Ishikawa (cell line): ENCODE data around the gene CFAP119.

ENCODE experiments used
- CEBPB ChIP-seq: IDR thresholded peaks from 2 replicates; pipeline ENCODE4 v1.6.1; 2012
- CREB1 ChIP-seq: IDR thresholded peaks from 2 replicates; pipeline ENCODE4 v1.6.1; 2012; ENCODE audit warnings: low read depth
- EGR1 ChIP-seq: IDR thresholded peaks from 2 replicates; pipeline ENCODE4 v1.6.1; 2012
- EP300 ChIP-seq: IDR thresholded peaks from 2 replicates; pipeline ENCODE4 v1.6.1; 2012; ENCODE audit warnings: borderline replicate concordance
- FOXM1 ChIP-seq: IDR thresholded peaks from 2 replicates; pipeline ENCODE4 v1.6.1; 2012; ENCODE audit warnings: low read depth, borderline replicate concordance
- NFIC ChIP-seq: IDR thresholded peaks from 2 replicates; pipeline ENCODE4 v1.6.1; 2012
- RAD21 ChIP-seq: IDR thresholded peaks from 2 replicates; pipeline ENCODE4 v1.6.1; 2012; ENCODE audit warnings: low read depth
- TAF1 ChIP-seq: IDR thresholded peaks from 2 replicates; pipeline ENCODE4 v1.6.1; 2012; ENCODE audit warnings: low read depth, mild to moderate bottlenecking
- TCF12 ChIP-seq: IDR thresholded peaks from 2 replicates; pipeline ENCODE4 v1.6.1; 2012; ENCODE audit warnings: low read depth
- TEAD4 ChIP-seq: IDR thresholded peaks from 2 replicates; pipeline ENCODE4 v1.6.1; 2012
- YY1 ChIP-seq: IDR thresholded peaks from 2 replicates; pipeline ENCODE4 v1.6.1; 2012; ENCODE audit warnings: low read depth
- ZBTB7A ChIP-seq: IDR thresholded peaks from 2 replicates; pipeline ENCODE4 v1.6.1; 2012; ENCODE audit warnings: low read depth
- TF ChIP-seq, protein P1 (sequence below): IDR thresholded peaks from 2 replicates; pipeline ENCODE4 v1.6.1; 2012; ENCODE audit warnings: low read depth, mild to moderate bottlenecking
- TF ChIP-seq, protein P2 (sequence below): IDR thresholded peaks from 2 replicates; pipeline ENCODE4 v1.6.1; 2012
- TF ChIP-seq, protein P3 (sequence below): IDR thresholded peaks from 2 replicates; pipeline ENCODE4 v1.6.1; 2012

Gene CFAP119

DNA sequence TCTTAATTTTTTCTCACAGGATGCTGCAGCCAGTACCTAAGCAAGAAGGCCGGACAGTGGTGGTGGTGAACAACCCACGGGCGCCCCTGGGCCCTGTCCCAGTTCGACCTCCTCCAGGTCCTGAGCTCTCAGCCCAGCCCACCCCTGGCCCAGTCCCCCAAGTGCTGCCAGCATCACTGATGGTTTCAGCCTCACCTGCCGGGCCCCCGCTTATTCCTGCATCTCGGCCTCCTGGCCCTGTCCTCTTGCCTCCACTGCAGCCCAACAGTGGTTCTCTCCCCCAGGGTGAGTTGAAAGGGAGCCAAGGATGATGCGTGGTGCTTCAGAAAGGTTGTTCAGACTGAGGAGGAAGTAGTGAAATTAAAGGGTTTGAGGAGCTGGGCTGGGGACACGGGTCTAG lies 41.2 kb downstream of the CFAP119 start:
- TF ChIP-seq EGR1 (no peak), NFIC (no peak), TEAD4 (no peak), RAD21 (no peak)
- TF ChIP-seq, protein P1, sequence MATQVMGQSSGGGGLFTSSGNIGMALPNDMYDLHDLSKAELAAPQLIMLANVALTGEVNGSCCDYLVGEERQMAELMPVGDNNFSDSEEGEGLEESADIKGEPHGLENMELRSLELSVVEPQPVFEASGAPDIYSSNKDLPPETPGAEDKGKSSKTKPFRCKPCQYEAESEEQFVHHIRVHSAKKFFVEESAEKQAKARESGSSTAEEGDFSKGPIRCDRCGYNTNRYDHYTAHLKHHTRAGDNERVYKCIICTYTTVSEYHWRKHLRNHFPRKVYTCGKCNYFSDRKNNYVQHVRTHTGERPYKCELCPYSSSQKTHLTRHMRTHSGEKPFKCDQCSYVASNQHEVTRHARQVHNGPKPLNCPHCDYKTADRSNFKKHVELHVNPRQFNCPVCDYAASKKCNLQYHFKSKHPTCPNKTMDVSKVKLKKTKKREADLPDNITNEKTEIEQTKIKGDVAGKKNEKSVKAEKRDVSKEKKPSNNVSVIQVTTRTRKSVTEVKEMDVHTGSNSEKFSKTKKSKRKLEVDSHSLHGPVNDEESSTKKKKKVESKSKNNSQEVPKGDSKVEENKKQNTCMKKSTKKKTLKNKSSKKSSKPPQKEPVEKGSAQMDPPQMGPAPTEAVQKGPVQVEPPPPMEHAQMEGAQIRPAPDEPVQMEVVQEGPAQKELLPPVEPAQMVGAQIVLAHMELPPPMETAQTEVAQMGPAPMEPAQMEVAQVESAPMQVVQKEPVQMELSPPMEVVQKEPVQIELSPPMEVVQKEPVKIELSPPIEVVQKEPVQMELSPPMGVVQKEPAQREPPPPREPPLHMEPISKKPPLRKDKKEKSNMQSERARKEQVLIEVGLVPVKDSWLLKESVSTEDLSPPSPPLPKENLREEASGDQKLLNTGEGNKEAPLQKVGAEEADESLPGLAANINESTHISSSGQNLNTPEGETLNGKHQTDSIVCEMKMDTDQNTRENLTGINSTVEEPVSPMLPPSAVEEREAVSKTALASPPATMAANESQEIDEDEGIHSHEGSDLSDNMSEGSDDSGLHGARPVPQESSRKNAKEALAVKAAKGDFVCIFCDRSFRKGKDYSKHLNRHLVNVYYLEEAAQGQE: no peak
- TF ChIP-seq, protein P2, sequence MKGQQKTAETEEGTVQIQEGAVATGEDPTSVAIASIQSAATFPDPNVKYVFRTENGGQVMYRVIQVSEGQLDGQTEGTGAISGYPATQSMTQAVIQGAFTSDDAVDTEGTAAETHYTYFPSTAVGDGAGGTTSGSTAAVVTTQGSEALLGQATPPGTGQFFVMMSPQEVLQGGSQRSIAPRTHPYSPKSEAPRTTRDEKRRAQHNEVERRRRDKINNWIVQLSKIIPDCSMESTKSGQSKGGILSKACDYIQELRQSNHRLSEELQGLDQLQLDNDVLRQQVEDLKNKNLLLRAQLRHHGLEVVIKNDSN: no peak

DNA sequence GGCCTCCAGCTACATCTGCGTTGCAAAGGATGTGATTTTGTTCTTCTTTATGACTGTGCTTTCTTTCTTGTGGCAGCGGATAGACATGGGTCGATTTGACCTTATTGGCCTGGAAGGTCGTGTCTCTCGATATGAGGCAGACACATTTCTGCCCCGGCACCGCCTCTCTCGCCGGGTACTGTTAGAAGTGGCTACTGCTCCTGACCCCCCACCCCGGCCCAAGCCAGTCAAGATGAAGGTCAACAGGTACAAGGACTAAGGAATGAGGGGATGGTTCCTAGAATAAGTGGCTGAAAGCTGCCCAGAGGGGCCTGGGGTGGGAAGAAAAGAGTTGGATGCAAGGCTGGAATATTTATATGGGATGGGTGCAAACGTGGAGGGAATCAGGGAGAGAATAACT lies 41.8 kb downstream of the CFAP119 start:
- TF ChIP-seq NFIC: no peak
- TF ChIP-seq TAF1: no peak
- TF ChIP-seq, protein P3, sequence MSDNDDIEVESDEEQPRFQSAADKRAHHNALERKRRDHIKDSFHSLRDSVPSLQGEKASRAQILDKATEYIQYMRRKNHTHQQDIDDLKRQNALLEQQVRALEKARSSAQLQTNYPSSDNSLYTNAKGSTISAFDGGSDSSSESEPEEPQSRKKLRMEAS: no peak

DNA sequence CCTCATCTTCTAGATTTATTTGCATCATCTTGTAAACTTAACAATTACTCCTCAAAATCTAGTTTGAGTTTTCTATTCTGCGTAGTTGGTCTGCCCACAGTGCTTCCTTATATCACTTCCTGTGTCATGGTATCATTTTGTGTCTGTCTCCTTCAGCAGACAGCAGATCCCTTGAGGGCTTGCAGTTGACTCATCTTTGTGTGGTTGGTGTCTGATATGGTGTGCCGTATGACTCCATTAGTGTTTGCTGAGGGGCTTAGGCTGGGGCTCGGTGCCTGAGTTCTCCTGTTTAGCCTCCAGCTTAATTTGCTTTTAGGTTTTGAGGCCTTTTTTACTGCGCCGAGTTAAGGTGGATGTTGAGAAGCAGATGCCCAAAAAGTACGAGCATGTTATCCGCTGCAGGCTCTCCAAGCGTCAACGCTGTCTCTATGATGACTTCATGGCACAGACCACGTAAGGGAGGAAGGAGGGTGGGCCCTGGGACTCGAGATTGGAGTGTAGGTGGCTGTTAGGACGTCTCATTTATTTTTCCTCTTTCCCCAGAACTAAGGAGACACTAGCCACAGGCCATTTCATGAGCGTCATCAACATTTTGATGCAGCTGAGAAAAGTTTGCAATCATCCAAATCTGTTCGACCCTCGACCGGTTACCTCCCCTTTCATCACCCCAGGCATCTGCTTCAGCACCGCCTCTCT lies 46.0 kb downstream of the CFAP119 start:
- TF ChIP-seq EGR1 (no peak), RAD21 (no peak), EP300 (no peak), CREB1 (no peak), NFIC (no peak), TAF1 (no peak), YY1 (no peak), TEAD4 (no peak)
- TF ChIP-seq, protein P1: no peak
- TF ChIP-seq, protein P2: no peak

DNA sequence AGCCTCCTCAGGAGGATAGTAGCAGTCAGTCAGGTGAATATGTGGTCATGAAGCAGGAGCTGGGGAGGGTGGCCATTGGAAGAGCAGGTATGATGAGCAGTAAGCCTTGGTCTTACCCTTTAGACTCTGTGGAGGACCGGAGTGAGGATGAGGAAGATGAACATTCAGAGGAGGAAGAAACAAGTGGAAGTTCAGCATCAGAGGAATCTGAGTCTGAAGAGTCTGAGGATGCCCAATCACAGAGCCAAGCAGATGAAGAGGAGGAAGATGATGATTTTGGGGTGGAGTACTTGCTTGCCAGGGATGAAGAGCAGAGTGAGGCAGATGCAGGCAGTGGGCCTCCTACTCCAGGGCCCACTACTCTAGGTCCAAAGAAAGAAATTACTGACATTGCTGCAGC lies 50.1 kb downstream of the CFAP119 start:
- TF ChIP-seq, protein P3: no peak
- TF ChIP-seq TCF12 (no peak), YY1 (no peak), FOXM1 (no peak), CREB1 (no peak), NFIC (no peak), EP300 (no peak), RAD21 (no peak), EGR1 (no peak), TEAD4 (no peak), TAF1 (no peak), ZBTB7A (no peak)
- TF ChIP-seq, protein P2: no peak
- TF ChIP-seq, protein P1: no peak

DNA sequence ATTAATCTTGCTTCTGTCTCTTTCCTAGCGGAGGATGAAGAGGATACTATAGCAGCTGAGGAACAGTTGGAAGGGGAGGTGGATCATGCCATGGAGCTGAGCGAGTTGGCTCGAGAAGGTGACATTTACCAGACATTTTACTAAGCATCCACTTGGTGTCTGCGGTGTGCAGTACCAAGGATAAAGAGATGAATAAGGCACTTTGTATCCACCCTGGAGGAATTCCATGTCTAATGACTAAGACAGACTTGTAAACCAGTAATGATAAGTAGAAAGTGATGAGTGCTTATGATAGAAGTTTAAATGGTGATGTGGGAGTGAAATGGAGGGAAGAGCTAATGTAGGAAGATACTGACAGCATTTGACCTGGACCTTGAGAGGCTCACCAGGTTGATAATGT lies 50.9 kb downstream of the CFAP119 start:
- TF ChIP-seq ZBTB7A (no peak), TAF1 (no peak), CEBPB (no peak), FOXM1 (no peak), NFIC (no peak), TCF12 (no peak), EGR1 (no peak), TEAD4 (no peak), CREB1 (no peak), YY1 (no peak), EP300 (no peak)
- TF ChIP-seq, protein P3: no peak
- TF ChIP-seq, protein P2: no peak
- TF ChIP-seq, protein P1: no peak
